Adrenal gland (tissue), 5 donors: ENCODE measurements around the gene POTEJ.
"Not testable (repeated sequence)": the region's sequence is repeated elsewhere in the genome, so short reads cannot be mapped to it uniquely, and the experiment has no call there.

Source experiments
- CTCF ChIP-seq, 6 experiments: fragments of 450-650 bp in 4 of 6; fragments of 200-600 bp in 2 of 6; sonication (generic) in 1 of 6; IDR thresholded peaks; 1 replicate in 5 of 6; 2 replicates in 1 of 6; pipeline versions ENCODE4 v1.5.1 to v1.8.0; 2016 to 2021; ENCODE audit warnings: antibody characterized with exemption in 6 of 6, mild to moderate bottlenecking in 2 of 6, moderate library complexity in 1 of 6
- POLR2A ChIP-seq, 2 donors: fragments of 450-650 bp; IDR thresholded peaks; one replicate each; pipeline ENCODE4 v1.6.1; 2017; ENCODE audit warnings: antibody characterized with exemption in 2 of 2, mild to moderate bottlenecking in 2 of 2, moderate library complexity in 1 of 2
- donor health status: DM: no; HTN: no; CAD: no.

GRCh38 chr2:130599393-130599792 lies 11.8 kb upstream of the POTEJ start, which contains the start of gene CFC1:
- TF ChIP-seq CTCF, POLR2A (IDR thresholded peaks at IDR 0.05): not testable (repeated sequence)
